GM12878 (cell line): ENCODE results near the gene PRKCG.

ENCODE experiments used
- CBFB ChIP-seq: IDR thresholded peaks from 2 replicates; pipeline ENCODE4 v1.6.1; 2016; ENCODE audit warnings: antibody characterized with exemption, low read depth
- CREB1 ChIP-seq: IDR thresholded peaks from 2 replicates; pipeline ENCODE4 v1.6.1; 2012; ENCODE audit warnings: low read depth, mild to moderate bottlenecking, inconsistent platforms
- CTCF ChIP-seq, 3 experiments: IDR thresholded peaks in 2 of 3; conservative IDR thresholded peaks in 1 of 3; 2 replicates each; pipeline ENCODE4 v1.5.1; 2011; ENCODE audit warnings: low read depth in 3 of 3, low read length in 3 of 3, mild to moderate bottlenecking in 3 of 3, control low read depth in 2 of 3, moderate library complexity in 2 of 3, inconsistent platforms in 1 of 3, mixed read lengths in 1 of 3; ENCODE audit not compliant: control insufficient read depth in 2 of 3, insufficient read depth in 1 of 3; ENCODE audit errors: extremely low read depth in 1 of 3
- IKZF1 ChIP-seq: fragments of 450-650 bp; conservative IDR thresholded peaks from 2 replicates; pipeline ENCODE4 v1.6.1; 2017; ENCODE audit warnings: antibody characterized with exemption, mild to moderate bottlenecking
- POLR2AphosphoS5 ChIP-seq: IDR thresholded peaks from 2 replicates; pipeline ENCODE4 v1.6.1; 2011; ENCODE audit warnings: mild to moderate bottlenecking, low read length, inconsistent platforms
- RAD21 ChIP-seq: IDR thresholded peaks from 2 replicates; pipeline ENCODE4 v1.6.1; 2011; ENCODE audit warnings: mild to moderate bottlenecking, low read depth, low read length, moderate library complexity; ENCODE audit not compliant: insufficient read depth
- RFX5 ChIP-seq: IDR thresholded peaks from 2 replicates; pipeline ENCODE4 v1.6.1; 2011; ENCODE audit warnings: low read depth, low read length, improper control_type of control experiment
- SMC3 ChIP-seq: IDR thresholded peaks from 2 replicates; pipeline ENCODE4 v1.6.1; 2011; ENCODE audit warnings: low read length, improper control_type of control experiment, borderline replicate concordance
- ZNF24 ChIP-seq: fragments of 450-650 bp; IDR thresholded peaks from 2 replicates; pipeline ENCODE4 v1.6.1; 2017; ENCODE audit warnings: antibody characterized with exemption, mild to moderate bottlenecking

GRCh38 chr19:53916004-53916403, 34.0 kb downstream of the PRKCG start:
- no peak for TF ChIP-seq SMC3
- TF ChIP-seq RFX5 = no peak
- no peak for TF ChIP-seq CREB1
- TF ChIP-seq CBFB = no peak
- TF ChIP-seq ZNF24 = no peak
- TF ChIP-seq POLR2AphosphoS5 = no peak
- TF ChIP-seq CTCF (IDR thresholded peaks at IDR 0.05 in 2 of 3, conservative IDR thresholded peaks at IDR 0.05 in 1 of 3; ENCODE audit: control insufficient read depth in 2 of 3, extremely low read depth in 1 of 3, insufficient read depth in 1 of 3, low read depth in 3 of 3, low read length in 3 of 3) = no peak
- TF ChIP-seq RAD21 = no peak
- TF ChIP-seq IKZF1 = no peak
